Natural killer cell (primary cell): ENCODE data around the gene CHD2. TPM values are rescaled to one million over a fixed set of nuclear protein-coding genes. Genes with fewer than 3 reads are reported as not detected.

ENCODE experiments used
- ATAC-seq, 3 donors: fragments of 150-1000 bp in 2 of 3; fragments of 200-7000 bp in 1 of 3; cut with Tn5 transposase; 1 replicate in 1 of 3; 2 replicates in 2 of 3; pipeline ENCODE4 v1.10.0; 2021; ENCODE audit warnings: mild to moderate bottlenecking in 2 of 3, moderate library complexity in 2 of 3
- DNase-seq, 2 donors: peaks; one replicate each; pipeline versions ENCODE4 v3.0.0 to v3.0.0-alpha.2; 2013 to 2021; ENCODE audit warnings: mixed read lengths in 1 of 2
- H3K27ac ChIP-seq: one replicate; pipeline ENCODE4 v1.5.1; 2013; ENCODE audit warnings: mild to moderate bottlenecking, low read length
- H3K27me3 ChIP-seq: one replicate; pipeline ENCODE4 v1.6.1; 2013; ENCODE audit warnings: low read length; ENCODE audit not compliant: control insufficient read depth, insufficient read depth
- H3K36me3 ChIP-seq: one replicate; pipeline ENCODE4 v1.6.1; 2013; ENCODE audit warnings: low read length; ENCODE audit not compliant: control insufficient read depth, insufficient read depth
- H3K4me1 ChIP-seq: one replicate; pipeline ENCODE4 v1.6.1; 2013; ENCODE audit warnings: low read length; ENCODE audit not compliant: control insufficient read depth, insufficient read depth
- H3K4me3 ChIP-seq: one replicate; pipeline ENCODE4 v1.5.1; 2013; ENCODE audit warnings: low read length
- H3K9me3 ChIP-seq: one replicate; pipeline ENCODE4 v1.6.1; 2013; ENCODE audit warnings: low read length; ENCODE audit not compliant: control insufficient read depth, insufficient read depth
- H3K27ac Mint-ChIP-seq, 2 donors: one replicate each; pipeline ENCODE4 v1.8.0; 2022; ENCODE audit warnings: mild to moderate bottlenecking in 2 of 2, mixed read lengths in 2 of 2, moderate library complexity in 1 of 2
- H3K27me3 Mint-ChIP-seq, 2 donors: one replicate each; pipeline ENCODE4 v1.8.0; 2022; ENCODE audit warnings: low read depth in 2 of 2, mixed read lengths in 2 of 2
- H3K36me3 Mint-ChIP-seq: one replicate; pipeline ENCODE4 v1.8.0; 2022; ENCODE audit warnings: mixed read lengths
- H3K4me1 Mint-ChIP-seq, 2 donors: one replicate each; pipeline ENCODE4 v1.8.0; 2022; ENCODE audit warnings: mixed read lengths in 2 of 2
- H3K4me3 Mint-ChIP-seq: one replicate; pipeline ENCODE4 v1.8.0; 2022; ENCODE audit warnings: mild to moderate bottlenecking, moderate library complexity, mixed read lengths
- H3K9me3 Mint-ChIP-seq, 2 donors: one replicate each; pipeline ENCODE4 v1.8.0; 2022; ENCODE audit warnings: mixed read lengths in 2 of 2
- CTCF ChIP-seq: fragments of 200-600 bp; IDR thresholded peaks from one replicate; pipeline ENCODE4 v1.8.0; 2022; ENCODE audit warnings: antibody characterized with exemption
- WGBS: methylation state at CpG from one replicate; pipeline ENCODE4 v1.1.7; 2013; ENCODE audit warnings: missing lambda C conversion rate; ENCODE audit not compliant: insufficient coverage; 5-methylcytosine and 5-hydroxymethylcytosine counted together
- intact Hi-C: fragments of 100-400 bp; cut with micrococcal nuclease; formaldehyde crosslinking; loops from one replicate; pipeline ENCODE4 v1.14.2; 2022
- total RNA-seq, 4 donors: library from RNA; stranded (reverse); fragments of 120-200 nt in 1 of 4; gene quantifications; one replicate each; pipeline versions ENCODE4 v1.2.3 to v1.2.4, GENCODE V29; 2013 to 2022

CHD2 gene
- total RNA-seq, 3 donors from 2014 or later (not counting 1 experiment from before 2014, with no cell fraction given) = 418 to 449 (median 441) TPM

DNA sequence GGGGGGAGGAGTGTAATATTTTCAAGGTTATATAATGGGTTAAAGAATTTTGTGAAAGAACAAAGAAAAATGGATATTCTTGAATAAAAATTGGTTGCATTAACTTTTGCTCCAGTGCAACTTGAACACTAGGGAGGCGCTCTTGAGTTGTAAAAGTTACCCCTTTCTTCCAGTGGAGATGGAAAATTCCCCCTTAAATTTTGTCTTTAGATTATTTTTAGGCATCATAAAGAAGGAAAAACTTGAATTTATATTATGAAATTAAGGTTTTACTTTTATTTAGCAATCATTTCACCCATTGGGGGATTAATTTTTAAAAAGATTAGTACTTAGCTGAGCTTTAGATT lies 550 bp upstream of the CHD2 start:
- Histone ChIP-seq H3K27me3 (no peaks in the 10 kb centered on the region), H3K36me3 (peaks cover 49% of the 10 kb centered on the region), H3K27ac (peak overlapping the region; percentile 91), H3K4me3 (peak overlapping the region; percentile 65), H3K9me3 (no peaks in the 10 kb centered on the region), H3K4me1 (peaks cover 9% of the 10 kb centered on the region)
- Mint-ChIP-seq H3K4me3 (peak overlapping the region; percentile 93), H3K9me3 (peaks cover 0 to 6% of the 10 kb centered on the region in 2 donors), H3K4me1 (peaks cover 53 to 59% of the 10 kb centered on the region in 2 donors), H3K36me3 (no peaks in the 10 kb centered on the region), H3K27ac (peak overlapping the region; percentile 99 to 100), H3K27me3 (no peaks in the 10 kb centered on the region)
- WGBS = 100% methylated on average over 1 of the region's 1 CpG
- ATAC-seq (no peak), DNase-seq (peak in 1 of 2 donors; percentile 51)
- peak; percentile 32 for TF ChIP-seq CTCF
- intact Hi-C loops = no loop called here

DNA sequence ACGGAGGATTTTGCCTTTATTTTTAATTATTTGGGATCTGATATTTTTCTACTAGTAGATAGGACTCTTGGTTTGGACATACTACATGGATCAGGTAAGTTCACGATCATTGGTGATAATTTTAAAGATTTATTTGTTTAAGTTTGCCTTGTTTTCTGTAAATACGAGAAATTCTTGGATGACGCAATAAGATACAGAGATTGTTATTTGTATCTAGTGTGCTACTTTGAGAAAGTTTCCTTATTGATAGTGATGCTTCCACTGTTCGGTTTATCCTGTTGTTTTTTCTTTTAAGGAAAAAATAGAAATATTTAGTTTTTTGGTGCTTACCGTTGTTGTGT lies 577 bp downstream of the CHD2 start:
- H3K4me3 ChIP-seq = peak overlapping the region; percentile 65
- H3K27ac ChIP-seq = peak overlapping the region; percentile 91
- H3K27ac Mint-ChIP-seq = peak overlapping the region; percentile 99 to 100
- peaks cover 0 to 6% of the 10 kb centered on the region in 2 donors for H3K9me3 Mint-ChIP-seq
- ATAC-seq = no peak
- H3K4me1 Mint-ChIP-seq = peaks cover 58 to 64% of the 10 kb centered on the region in 2 donors
- TF ChIP-seq CTCF = no peak
- no peaks in the 10 kb centered on the region for H3K36me3 Mint-ChIP-seq
- no peaks in the 10 kb centered on the region for H3K27me3 ChIP-seq
- WGBS = 0% methylated on average over 6 of the region's 6 CpGs
- peaks cover 11% of the 10 kb centered on the region for H3K4me1 ChIP-seq
- H3K4me3 Mint-ChIP-seq = peak overlapping the region; percentile 93
- H3K9me3 ChIP-seq = no peaks in the 10 kb centered on the region
- intact Hi-C loops = loop anchor here (1.0 to 5.0 kb wide), 3 partner anchors 16 to 68 kb away; no protein-coding TSS in a partner anchor
- peaks cover 38% of the 10 kb centered on the region for H3K36me3 ChIP-seq
- no peaks in the 10 kb centered on the region for H3K27me3 Mint-ChIP-seq
- DNase-seq = no peak

DNA sequence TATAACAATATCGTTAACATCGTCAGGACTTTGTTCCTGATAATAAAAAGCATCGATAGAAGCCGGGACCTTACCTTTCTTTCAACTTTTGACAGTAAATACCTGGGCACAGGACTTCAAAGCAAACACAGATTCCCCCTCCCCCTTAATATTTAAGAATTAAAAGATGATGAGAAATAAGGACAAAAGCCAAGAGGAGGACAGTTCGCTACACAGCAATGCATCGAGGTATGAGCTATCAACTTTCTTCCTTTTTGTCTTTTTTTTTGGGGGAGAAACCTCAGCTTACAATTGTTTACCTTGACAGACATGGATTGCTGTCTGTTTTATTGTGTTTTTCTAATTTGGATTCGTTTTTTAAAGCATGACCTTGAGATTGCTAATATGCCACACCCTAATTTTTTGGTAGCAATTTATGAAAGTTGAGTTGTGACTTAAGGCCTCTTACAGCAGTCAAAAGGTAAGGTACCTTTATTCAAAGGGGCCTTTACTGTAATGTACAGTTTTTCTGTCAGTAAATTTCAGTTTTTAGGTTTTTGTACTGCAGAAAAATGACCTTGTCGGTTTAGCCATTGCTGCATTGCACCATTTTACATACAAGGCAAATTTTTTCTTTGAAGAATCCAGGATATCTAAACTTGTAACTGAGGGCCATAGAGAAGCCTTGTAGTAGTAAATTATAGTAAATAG lies 1.1 kb downstream of the CHD2 start:
- Histone ChIP-seq H3K9me3 (no peaks in the 10 kb centered on the region), H3K4me3 (peak overlapping the region; percentile 65), H3K27me3 (no peaks in the 10 kb centered on the region), H3K27ac (peak overlapping the region; percentile 91), H3K36me3 (peaks cover 37% of the 10 kb centered on the region), H3K4me1 (peaks cover 11% of the 10 kb centered on the region)
- Mint-ChIP-seq H3K9me3 (peaks cover 0 to 6% of the 10 kb centered on the region in 2 donors), H3K27me3 (no peaks in the 10 kb centered on the region), H3K4me1 (peaks cover 61 to 67% of the 10 kb centered on the region in 2 donors), H3K36me3 (no peaks in the 10 kb centered on the region), H3K4me3 (peak overlapping the region; percentile 93), H3K27ac (peak overlapping the region; percentile 99 to 100)
- intact Hi-C loops = loop anchor here (2.0 to 5.0 kb wide), 2 partner anchors 18 to 69 kb away; no protein-coding TSS in a partner anchor
- ATAC-seq (no peak), DNase-seq (peak in 1 of 2 donors; percentile 28)
- TF ChIP-seq CTCF = no peak
- WGBS = 0% methylated on average over 7 of the region's 8 CpGs
